SH-SY5Y (cell line): ENCODE results near the gene RBM19.

ENCODE experiments used
- GATA2 ChIP-seq: IDR thresholded peaks from 2 replicates; pipeline ENCODE4 v1.6.1; 2011; ENCODE audit warnings: mild to moderate bottlenecking, low read depth, low read length
- GATA3 ChIP-seq: IDR thresholded peaks from 2 replicates; pipeline ENCODE4 v1.6.1; 2011; ENCODE audit warnings: low read depth, mild to moderate bottlenecking, low read length, moderate library complexity

Gene RBM19

DNA sequence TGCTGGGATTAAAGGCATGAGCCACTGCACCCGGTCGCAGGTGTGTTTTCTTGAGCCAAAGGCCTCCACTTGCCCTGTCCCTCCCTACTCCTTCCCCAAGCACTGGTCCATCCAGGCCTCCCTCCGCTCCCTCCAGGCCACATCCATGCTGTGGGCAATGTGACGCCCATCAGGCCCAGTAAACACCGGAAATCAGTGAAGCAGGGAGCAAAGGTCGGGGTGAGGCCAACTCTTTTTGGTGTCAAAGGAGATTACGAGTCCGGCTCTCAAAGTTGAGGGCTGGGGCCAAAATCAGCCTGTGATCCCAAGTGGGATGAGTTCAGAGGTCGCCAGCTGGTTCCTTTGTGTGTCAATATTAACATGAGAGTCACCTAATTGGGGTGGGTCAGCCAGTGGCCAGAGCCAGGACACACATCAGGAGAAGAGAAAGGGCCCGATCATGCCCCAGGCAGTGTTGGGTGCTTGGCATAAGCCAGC lies 195.7 kb downstream of the RBM19 start:
- TF ChIP-seq GATA2 (no peak), GATA3 (no peak)

GRCh38 chr12:113769305-113769704 lies 196.8 kb downstream of the RBM19 start:
- no peak for TF ChIP-seq GATA2
- TF ChIP-seq GATA3, result no peak

DNA sequence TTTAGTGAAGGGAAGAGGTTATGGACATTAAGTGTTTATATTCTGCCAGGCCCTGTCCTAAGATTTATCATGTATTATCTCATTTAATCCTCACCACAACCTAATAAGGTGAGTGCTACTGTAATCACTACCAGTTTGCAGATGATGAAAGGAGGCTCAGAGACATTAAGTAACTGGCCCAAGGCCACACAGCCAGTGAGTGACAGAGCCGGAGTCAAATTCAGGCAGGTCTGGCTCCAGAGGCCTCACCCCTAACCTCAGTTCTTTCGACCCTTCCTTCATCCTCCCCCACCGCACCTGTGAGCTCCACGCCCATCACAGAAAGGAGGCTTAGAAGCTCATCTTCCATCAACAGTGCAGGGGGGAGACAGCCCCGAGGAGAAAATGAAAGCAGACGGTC lies 197.3 kb downstream of the RBM19 start:
- TF ChIP-seq GATA3 (no peak), GATA2 (no peak)

GRCh38 chr12:113766879-113767878 lies 198.9 kb downstream of the RBM19 start:
- no peak for TF ChIP-seq GATA2
- TF ChIP-seq GATA3, result no peak
